GM12864 (cell line): ENCODE data around the gene ATF3.

Source experiments
- DNase-seq: peaks from one replicate; pipeline ENCODE4 v3.0.0-alpha.2; 2011; ENCODE audit warnings: low read depth
- H3K4me3 ChIP-seq: 2 replicates; pipeline ENCODE4 v1.5.1; 2011; ENCODE audit warnings: mild to moderate bottlenecking, low read depth, low read length, control low read depth
- CTCF ChIP-seq: IDR thresholded peaks from 2 replicates; pipeline ENCODE4 v1.5.1; 2011; ENCODE audit warnings: low read depth, mild to moderate bottlenecking, moderate library complexity, low read length, control low read depth, inconsistent platforms; ENCODE audit errors: missing control alignments

ATF3 gene

GRCh38 chr1:212594640-212595039, 13.9 kb upstream of the ATF3 start:
- no peak for DNase-seq
- no peak for TF ChIP-seq CTCF
- H3K4me3 ChIP-seq: no peak overlapping the region

GRCh38 chr1:212595229-212595628, 13.3 kb upstream of the ATF3 start:
- no peak for DNase-seq

GRCh38 chr1:212595787-212596714, 12.5 kb upstream of the ATF3 start:
- peak; percentile 57 for TF ChIP-seq CTCF
- no peak overlapping the region; the same call in 1 of the 2 replicates for H3K4me3 ChIP-seq
- peak; percentile 88 for DNase-seq

More at GRCh38 chr1:212595229-212595628, 13.3 kb upstream of the ATF3 start:
- no peak for TF ChIP-seq CTCF
- no peak overlapping the region for H3K4me3 ChIP-seq

- no peak overlapping the region for H3K4me3 ChIP-seq
- TF ChIP-seq CTCF: no peak
- no peak for DNase-seq
Observed at GRCh38 chr1:212596798-212597197, 11.8 kb upstream of the ATF3 start.

- H3K4me3 ChIP-seq: no peak overlapping the region
- no peak for DNase-seq
- TF ChIP-seq CTCF: no peak
Observed at GRCh38 chr1:212597487-212597886, 11.1 kb upstream of the ATF3 start.

GRCh38 chr1:212600071-212600915, 8.3 kb upstream of the ATF3 start:
- no peak for TF ChIP-seq CTCF
- no peak overlapping the region for H3K4me3 ChIP-seq
- no peak for DNase-seq
